Mucosa of rectum (tissue), 2 donors: ENCODE measurements around the gene PTEN.
"Not testable (repeated sequence)": the region's sequence is repeated elsewhere in the genome, so short reads cannot be mapped to it uniquely, and the experiment has no call there.

ENCODE experiments used
- H3K27ac ChIP-seq, 2 donors: one replicate each; pipeline ENCODE4 v1.7.0; 2013; ENCODE audit warnings: inconsistent platforms in 2 of 2, low read depth in 2 of 2, low read length in 2 of 2
- H3K27me3 ChIP-seq, 2 donors: one replicate each; pipeline ENCODE4 v1.7.0; 2013; ENCODE audit warnings: low read length in 2 of 2; ENCODE audit not compliant: control insufficient read depth in 2 of 2, insufficient read depth in 2 of 2
- H3K36me3 ChIP-seq, 2 donors: one replicate each; pipeline ENCODE4 v1.7.0; 2013; ENCODE audit warnings: low read length in 2 of 2; ENCODE audit not compliant: control insufficient read depth in 2 of 2, insufficient read depth in 2 of 2
- H3K4me1 ChIP-seq, 2 donors: one replicate each; pipeline ENCODE4 v1.7.0; 2013; ENCODE audit warnings: low read length in 2 of 2, mild to moderate bottlenecking in 1 of 2; ENCODE audit not compliant: control insufficient read depth in 2 of 2, insufficient read depth in 2 of 2
- H3K4me3 ChIP-seq, 2 donors: one replicate each; pipeline ENCODE4 v1.7.0; 2013; ENCODE audit warnings: low read length in 2 of 2
- H3K9ac ChIP-seq, 2 donors: one replicate each; pipeline ENCODE4 v1.7.0; 2013; ENCODE audit warnings: low read length in 2 of 2, low read depth in 1 of 2, mild to moderate bottlenecking in 1 of 2
- H3K9me3 ChIP-seq, 2 donors: one replicate each; pipeline ENCODE4 v1.7.0; 2013; ENCODE audit warnings: low read length in 2 of 2; ENCODE audit not compliant: control insufficient read depth in 2 of 2
- donor health status: healthy.
- donor health status: Normal muscosa, but diverticular disease.

The PTEN gene

DNA sequence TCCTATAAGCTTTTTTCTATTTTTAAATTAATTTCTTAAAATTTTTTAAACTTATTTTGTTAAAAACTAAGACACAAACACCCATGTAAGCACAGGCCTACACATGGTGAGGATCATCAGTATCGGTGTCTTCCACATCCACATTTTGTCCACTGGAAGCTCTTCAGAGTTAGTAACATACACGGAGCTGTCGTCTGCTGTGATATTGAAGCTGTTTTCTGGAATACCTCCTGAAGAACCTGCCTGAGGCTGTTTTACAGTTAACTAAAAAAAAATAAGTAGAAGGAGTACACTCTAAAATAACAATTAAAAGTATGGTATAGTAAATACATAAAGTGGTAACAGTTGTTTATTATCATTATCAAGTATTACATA is 17.8 kb upstream of the PTEN start:
- Histone ChIP-seq H3K9me3 (no peaks in the 10 kb centered on the region), H3K36me3 (no peaks in the 10 kb centered on the region), H3K27me3 (no peaks in the 10 kb centered on the region), H3K4me3 (no peak overlapping the region), H3K27ac (no peak overlapping the region), H3K9ac (no peak overlapping the region), H3K4me1 (peaks cover 0 to 4% of the 10 kb centered on the region in 2 donors)

DNA sequence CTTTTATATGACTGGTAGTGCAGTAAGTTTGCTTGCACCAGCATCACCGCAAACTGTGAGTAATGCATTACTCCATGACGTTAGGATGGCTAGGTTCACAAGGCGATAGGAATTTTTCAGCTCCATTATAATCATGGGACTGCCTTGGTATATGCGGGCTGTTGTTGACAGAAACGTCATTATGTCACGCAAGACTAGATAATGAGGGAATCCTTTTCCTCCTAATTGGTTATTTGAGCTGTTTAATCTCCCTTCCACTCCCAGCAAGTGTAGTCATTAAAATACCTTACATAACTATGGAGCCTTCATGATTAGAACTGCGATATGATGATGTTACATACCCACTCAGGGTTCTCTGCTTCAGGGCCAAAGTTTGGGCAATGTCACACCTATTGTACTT is 17.4 kb upstream of the PTEN start:
- no peak overlapping the region for H3K27ac ChIP-seq
- no peaks in the 10 kb centered on the region for H3K36me3 ChIP-seq

DNA sequence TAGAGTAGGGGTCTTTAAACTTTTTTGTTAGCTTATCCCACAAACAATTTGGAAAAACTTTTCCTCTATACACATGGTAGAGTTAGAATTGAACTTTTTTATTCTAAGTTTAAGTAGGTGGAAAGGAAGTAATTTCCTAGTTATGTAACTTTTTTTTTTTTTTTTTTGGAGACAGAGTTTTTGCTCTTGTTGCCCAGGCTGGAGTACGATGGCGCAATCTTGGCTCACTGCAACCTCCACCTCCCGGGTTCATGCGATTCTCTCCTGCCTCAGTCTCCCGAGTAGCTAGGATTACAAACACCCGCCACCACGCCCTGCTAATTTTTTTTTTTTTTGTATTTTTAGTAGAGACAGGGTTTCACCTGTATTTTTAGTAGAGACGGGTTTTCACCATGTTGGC is 16.7 kb upstream of the PTEN start:
- H3K9ac ChIP-seq, H3K4me1 ChIP-seq, H3K4me3 ChIP-seq, H3K27me3 ChIP-seq, H3K36me3 ChIP-seq, H3K27ac ChIP-seq, H3K9me3 ChIP-seq: not testable (repeated sequence)

More for the DNA sequence above, 17.4 kb upstream of the PTEN start:
- no peaks in the 10 kb centered on the region for H3K9me3 ChIP-seq
- H3K4me3 ChIP-seq: no peak overlapping the region
- peaks cover 0 to 4% of the 10 kb centered on the region in 2 donors for H3K4me1 ChIP-seq
- no peaks in the 10 kb centered on the region for H3K27me3 ChIP-seq
- H3K9ac ChIP-seq: no peak overlapping the region

DNA sequence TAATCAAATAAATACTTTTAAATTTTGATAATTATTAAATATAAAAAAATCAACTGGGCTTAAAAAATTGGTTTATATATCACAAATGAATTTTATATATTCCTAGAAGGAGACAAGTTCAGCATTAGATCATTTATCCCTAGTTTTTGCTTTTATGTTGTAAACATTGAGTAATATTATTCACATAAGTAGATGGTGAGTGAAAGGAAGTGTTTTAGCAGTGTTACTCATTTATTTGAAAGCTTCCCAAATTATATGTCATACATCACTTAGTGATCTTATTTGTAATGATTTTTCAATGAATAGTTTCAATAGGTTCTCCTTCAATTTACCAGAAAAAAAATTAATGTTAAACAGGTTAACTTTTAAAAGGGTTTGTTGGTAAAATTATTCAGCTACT is 15.9 kb upstream of the PTEN start:
- no peaks in the 10 kb centered on the region for H3K36me3 ChIP-seq
- H3K9me3 ChIP-seq: no peaks in the 10 kb centered on the region
- no peak overlapping the region for H3K9ac ChIP-seq
- no peaks in the 10 kb centered on the region for H3K27me3 ChIP-seq
- no peak overlapping the region for H3K4me3 ChIP-seq
- H3K4me1 ChIP-seq: peaks cover 0 to 2% of the 10 kb centered on the region in 2 donors
- H3K27ac ChIP-seq: no peak overlapping the region

DNA sequence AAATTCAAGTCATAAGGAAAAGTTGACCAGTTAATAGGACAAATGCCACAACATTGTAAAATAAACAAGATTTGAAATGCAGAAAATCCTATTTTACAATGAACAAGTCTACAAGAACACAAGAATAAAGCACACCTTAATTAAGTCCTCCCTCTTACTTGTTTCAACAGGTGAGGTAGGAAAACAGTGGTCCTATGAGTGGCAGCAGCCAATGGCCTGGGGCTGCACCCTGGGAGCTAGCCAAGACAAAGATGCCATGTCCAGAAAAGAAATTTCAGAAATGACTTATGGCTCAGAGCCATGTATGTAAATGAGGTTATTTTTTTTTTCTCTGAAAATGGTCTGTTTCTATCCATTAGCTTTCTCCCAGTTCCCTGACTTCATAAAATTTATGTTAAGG is 14.4 kb upstream of the PTEN start:
- H3K36me3 ChIP-seq: no peaks in the 10 kb centered on the region
- no peak overlapping the region for H3K4me3 ChIP-seq
- no peaks in the 10 kb centered on the region for H3K9me3 ChIP-seq
- no peaks in the 10 kb centered on the region for H3K27me3 ChIP-seq
- no peak overlapping the region for H3K27ac ChIP-seq
- H3K9ac ChIP-seq: no peak overlapping the region
- no peaks in the 10 kb centered on the region for H3K4me1 ChIP-seq

DNA sequence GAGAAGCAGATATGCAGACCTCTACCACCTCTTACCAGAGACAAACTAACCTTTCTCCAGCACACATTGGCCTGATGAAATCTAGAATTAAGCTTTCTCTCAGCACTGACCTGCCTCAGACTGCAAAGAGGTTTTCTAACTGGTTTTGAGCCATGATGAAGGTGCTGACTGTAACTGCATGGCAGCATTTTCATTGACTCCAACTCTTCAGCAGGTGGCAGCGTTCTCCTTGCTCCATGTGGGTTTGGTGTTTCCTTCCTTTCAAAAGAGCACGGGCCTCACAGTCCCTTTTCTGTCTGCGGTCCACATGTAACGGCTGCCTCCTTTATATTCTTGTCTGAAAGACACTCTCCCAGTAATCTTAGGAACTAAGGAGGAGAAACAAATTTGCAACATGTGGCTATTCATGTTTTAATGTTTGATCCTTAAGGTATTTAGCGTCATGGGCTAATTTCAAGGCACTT is 12.7 kb upstream of the PTEN start:
- Histone ChIP-seq H3K4me3 (no peak overlapping the region), H3K9me3 (no peaks in the 10 kb centered on the region), H3K4me1 (no peaks in the 10 kb centered on the region), H3K27ac (no peak overlapping the region), H3K36me3 (no peaks in the 10 kb centered on the region), H3K27me3 (no peaks in the 10 kb centered on the region), H3K9ac (no peak overlapping the region)

DNA sequence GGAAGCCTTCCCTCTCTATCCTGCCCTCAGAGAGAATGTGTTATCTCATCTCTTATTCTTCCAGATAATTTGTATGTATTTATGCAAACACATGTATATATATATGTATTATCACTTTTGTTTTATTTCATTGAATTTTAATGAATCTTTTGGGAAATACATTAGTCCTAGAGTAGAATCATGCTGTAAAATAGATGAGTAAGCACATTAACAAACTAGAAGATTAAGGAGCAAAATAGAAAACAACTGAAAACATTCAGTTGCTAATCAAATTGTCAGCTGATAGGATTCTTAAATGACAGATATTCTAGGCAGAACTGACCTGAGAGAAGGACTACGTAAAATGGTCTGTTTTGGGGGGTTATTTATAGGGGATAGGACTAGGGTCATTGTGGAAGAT is 11.3 kb upstream of the PTEN start:
- Histone ChIP-seq H3K27ac (no peak overlapping the region), H3K9ac (no peak overlapping the region), H3K4me3 (no peak overlapping the region), H3K36me3 (no peaks in the 10 kb centered on the region), H3K9me3 (no peaks in the 10 kb centered on the region), H3K27me3 (no peaks in the 10 kb centered on the region), H3K4me1 (no peaks in the 10 kb centered on the region)

DNA sequence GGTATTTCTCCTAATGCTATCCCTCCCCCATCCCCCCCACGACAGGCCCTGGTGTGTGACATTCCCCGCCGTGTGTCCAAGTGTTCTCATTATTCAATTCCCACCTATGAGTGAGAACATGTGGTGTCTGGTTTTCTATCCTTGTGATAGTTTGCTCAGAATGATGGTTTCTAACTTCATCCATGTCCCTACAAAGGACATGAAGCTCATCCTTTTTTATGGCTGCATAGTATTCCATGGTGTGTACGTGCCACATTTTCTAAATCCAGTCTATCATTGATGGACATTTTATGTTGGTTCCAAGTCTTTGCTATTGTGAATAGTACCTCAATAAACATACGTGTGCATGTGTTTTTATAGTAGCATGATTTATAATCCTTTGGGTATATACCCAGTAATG is 8.2 kb upstream of the PTEN start:
- H3K9me3 ChIP-seq, H3K36me3 ChIP-seq, H3K4me3 ChIP-seq, H3K27ac ChIP-seq, H3K27me3 ChIP-seq, H3K9ac ChIP-seq, H3K4me1 ChIP-seq: not testable (repeated sequence)

DNA sequence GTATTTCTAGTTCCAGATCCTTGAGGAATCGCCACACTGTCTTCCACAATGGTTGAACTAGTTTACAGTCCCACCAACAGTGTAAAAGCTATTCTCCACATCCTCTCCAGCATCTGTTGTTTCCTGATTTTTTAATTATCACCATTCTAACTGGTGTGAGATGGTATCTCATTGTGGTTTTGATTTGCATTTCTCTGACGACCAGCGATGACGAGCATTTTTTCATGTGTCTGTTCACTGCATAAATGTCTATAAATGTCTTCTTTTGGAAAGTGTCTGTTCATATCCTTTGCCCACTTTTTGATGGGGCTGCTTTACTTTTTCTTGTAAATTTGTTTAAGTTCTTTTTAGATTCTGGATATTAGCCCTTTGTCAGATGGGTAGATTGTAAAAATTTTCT is 7.8 kb upstream of the PTEN start:
- H3K9me3 ChIP-seq, H3K9ac ChIP-seq, H3K4me1 ChIP-seq, H3K27ac ChIP-seq, H3K4me3 ChIP-seq, H3K36me3 ChIP-seq, H3K27me3 ChIP-seq: not testable (repeated sequence)

DNA sequence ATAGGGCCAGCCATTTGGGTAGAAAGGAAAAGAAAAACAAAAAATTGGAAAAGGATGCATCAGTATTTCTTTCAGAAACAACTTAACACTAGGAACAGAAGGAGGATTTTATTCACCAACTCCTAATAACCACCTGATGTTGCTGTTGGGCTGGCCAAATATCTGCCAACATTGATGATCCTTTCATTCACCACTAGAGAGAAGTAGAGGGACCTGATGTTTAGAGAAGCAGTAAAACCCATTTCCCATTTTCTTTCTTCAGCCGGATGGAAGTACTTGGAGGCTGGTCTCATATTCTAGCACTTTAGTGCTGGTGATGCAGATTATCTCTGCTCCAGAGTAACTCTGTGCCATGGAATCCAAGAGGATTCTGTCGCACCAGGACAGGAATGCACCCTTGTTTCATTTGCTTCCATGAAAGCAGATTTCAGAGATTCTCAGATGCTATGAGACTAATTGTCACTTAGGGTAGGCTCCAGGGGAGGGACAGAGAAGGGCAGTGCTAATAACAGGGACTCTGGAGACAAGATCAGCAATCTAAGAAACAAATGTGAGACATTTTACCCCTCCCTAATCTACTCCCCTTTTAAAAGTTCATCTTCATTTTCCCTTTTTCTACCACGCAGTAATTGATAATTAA is 3.1 kb upstream of the PTEN start:
- no peak overlapping the region for H3K4me3 ChIP-seq
- no peaks in the 10 kb centered on the region for H3K9me3 ChIP-seq
- H3K9ac ChIP-seq: no peak overlapping the region
- no peaks in the 10 kb centered on the region for H3K27me3 ChIP-seq
- H3K4me1 ChIP-seq: peaks cover 14 to 16% of the 10 kb centered on the region in 2 donors
- H3K27ac ChIP-seq: no peak overlapping the region
- H3K36me3 ChIP-seq: no peaks in the 10 kb centered on the region
